Body of pancreas (tissue), 4 donors: ENCODE measurements around the gene MAGOH.

Source experiments
- POLR2A ChIP-seq, 3 donors: fragments of 450-650 bp; IDR thresholded peaks; one replicate each; pipeline ENCODE4 v1.6.1; 2016; ENCODE audit warnings: antibody characterized with exemption in 3 of 3, mild to moderate bottlenecking in 2 of 3
- TF ChIP-seq, protein P1 (sequence below), 7 experiments: fragments of 450-650 bp in 4 of 7; fragments of 200-600 bp in 3 of 7; sonication (generic) in 3 of 7; IDR thresholded peaks; one replicate each; pipeline ENCODE4 v1.5.1; 2016 to 2019; ENCODE audit warnings: antibody characterized with exemption in 7 of 7

DNA sequence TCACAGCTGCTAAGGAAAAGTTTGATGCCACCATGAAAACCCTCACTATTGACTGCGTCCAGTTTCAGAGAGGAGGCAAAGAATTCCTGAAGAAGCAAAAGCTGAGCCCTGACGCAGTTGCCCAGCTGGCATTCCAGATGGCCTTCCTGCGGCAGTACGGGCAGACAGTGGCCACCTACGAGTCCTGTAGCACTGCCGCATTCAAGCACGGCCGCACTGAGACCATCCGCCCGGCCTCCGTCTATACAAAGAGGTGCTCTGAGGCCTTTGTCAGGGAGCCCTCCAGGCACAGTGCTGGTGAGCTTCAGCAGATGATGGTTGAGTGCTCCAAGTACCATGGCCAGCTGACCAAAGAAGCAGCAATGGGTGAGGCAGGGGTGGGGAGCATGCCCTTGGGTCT, 27.4 kb downstream of the MAGOH start:
- TF ChIP-seq POLR2A (IDR thresholded peaks at IDR 0.05): no peak
- TF ChIP-seq, protein P1, sequence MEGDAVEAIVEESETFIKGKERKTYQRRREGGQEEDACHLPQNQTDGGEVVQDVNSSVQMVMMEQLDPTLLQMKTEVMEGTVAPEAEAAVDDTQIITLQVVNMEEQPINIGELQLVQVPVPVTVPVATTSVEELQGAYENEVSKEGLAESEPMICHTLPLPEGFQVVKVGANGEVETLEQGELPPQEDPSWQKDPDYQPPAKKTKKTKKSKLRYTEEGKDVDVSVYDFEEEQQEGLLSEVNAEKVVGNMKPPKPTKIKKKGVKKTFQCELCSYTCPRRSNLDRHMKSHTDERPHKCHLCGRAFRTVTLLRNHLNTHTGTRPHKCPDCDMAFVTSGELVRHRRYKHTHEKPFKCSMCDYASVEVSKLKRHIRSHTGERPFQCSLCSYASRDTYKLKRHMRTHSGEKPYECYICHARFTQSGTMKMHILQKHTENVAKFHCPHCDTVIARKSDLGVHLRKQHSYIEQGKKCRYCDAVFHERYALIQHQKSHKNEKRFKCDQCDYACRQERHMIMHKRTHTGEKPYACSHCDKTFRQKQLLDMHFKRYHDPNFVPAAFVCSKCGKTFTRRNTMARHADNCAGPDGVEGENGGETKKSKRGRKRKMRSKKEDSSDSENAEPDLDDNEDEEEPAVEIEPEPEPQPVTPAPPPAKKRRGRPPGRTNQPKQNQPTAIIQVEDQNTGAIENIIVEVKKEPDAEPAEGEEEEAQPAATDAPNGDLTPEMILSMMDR (IDR thresholded peaks at IDR 0.05): no peak
